HG02884 (cell line): ENCODE measurements around the gene FAF1.
"Not testable (repeated sequence)": the region's sequence is repeated elsewhere in the genome, so short reads cannot be mapped to it uniquely, and the experiment has no call there.

Experiments
- ATAC-seq: cut with Tn5 transposase; IDR thresholded peaks from one replicate; pipeline ENCODE4 v1.9.1; 2021; ENCODE audit warnings: mild to moderate bottlenecking, moderate library complexity; ENCODE audit not compliant: unreplicated experiment

The FAF1 gene

DNA sequence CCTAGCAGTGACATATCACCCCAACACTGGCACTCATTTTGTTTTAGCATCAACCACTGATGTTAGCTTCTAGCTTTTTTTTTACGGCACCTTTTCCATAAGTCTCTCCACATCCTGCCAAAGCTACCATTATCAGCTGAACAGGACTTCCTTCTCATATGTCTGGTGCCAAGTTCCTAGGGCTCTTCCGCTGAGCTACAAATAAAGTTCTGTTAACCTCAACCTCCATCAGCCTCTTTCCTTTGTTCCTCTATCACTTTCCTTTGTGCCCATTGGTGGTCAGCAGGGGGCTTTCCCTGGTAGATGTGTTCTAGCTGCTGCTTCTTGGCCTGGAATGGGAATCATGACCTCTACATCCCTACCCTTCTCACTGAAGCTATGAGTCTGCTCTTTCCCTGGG lies 163.8 kb downstream of the FAF1 start:
- ATAC-seq, result no peak

DNA sequence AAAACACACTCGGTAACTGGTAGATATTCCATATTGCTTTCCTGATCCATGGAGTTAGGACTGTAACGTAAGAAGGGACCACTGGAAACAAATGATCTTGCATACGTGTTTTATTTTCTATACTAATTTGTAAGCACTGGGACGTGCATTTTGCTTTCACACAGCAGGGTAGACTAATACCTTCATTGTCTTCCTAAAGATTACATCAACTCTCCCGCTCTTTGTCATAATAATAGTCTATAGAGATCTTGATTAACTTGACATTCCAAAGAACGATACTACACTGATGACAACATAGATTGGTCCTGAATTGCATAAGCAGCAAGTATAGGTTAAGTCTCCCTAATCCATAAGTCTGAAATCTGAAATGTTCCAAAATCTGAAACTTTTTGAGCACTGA lies 166.5 kb downstream of the FAF1 start:
- ATAC-seq, result no peak

DNA sequence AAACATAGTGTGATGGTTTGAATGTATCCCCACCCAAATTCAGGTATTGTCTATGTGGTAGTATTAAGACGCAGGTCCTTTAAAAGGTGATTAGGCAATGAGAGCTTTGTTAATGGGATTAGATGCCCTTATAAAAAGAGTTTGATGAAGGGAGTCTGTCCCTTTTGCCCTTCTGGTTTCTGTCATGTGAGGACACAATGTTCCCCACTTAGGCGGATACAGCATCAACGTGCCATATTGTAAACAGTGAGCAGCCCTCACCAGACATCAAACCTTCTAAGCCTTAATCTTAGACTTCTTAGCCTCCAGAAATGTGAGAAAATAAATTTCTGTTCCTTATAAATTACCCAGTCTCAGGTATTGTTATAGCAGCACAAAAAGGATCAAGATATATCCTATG lies 172.8 kb downstream of the FAF1 start:
- ATAC-seq, result no peak

DNA sequence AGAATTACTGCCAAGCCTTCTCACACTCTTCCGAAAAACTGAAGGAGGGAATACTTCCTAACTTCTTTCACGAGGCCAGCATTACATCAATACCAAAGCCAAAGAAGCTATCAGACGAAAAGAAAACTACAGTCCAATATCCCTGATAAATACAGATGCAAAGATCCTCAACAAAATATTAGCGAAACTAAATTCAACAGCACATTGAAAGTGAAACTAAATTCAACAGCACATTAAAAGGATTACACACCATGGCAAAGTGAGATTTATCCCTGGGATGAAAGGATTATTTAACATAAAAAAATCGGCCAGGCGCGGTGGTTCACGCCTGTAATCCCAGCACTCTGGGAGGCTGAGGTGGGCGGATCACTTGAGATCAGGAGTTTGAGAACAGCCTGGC lies 176.8 kb downstream of the FAF1 start:
- ATAC-seq, result no peak

DNA sequence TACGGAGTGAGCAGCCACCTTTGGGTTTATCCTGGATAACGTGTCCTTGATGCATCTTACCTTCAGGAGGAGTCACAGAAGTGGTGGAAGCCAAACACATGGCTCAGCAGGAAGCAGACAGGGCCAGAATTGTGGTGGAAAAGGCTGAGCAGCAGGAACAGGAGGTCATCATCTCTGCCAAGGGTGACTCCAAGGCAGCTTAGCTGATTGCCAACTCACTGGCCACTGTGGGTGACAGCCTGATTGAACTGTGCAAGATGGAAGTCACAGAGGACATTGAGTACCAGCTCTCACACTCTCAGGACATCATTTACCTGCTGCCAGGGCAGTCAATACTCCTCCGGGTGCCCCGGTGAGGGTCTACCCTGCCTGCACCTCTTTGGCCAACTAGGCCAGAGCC lies 179.3 kb downstream of the FAF1 start:
- no peak for ATAC-seq

DNA sequence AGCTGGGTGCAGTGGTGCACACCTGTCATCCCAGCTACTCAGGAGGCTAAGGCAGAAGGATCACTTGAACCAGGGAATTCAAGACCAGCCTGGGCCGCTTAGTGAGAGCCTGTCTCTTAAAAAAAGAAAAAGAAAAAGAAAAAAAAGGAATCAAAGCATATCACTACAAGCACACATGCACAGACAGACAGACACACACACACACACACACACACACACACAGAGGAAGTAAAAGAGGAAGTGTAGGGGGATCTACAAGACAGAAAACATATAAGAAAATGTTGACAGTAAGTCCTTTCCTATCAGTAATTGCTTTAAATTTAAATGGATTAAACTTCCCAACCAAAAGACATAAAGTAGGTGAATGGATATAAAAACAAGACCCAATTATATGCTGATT lies 180.3 kb downstream of the FAF1 start:
- ATAC-seq, result no peak

DNA sequence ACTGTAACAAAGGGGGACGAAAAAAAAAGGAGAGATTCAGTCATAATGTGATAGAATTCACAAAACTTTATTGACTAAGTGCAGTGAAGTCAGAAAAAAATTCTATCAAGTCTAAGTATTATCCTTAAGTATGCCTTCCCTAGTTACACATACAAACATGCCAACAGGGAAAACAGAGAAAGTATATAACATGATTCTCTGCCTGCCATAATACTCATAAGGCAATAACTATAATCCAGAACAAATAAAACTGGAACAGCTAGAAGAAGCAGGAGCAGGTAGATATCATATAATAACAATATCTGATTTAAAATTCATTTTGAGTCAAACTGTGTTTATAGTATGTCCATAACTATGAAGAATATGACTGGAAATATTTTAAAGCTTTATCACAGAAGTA lies 184.3 kb downstream of the FAF1 start:
- ATAC-seq, result no peak

DNA sequence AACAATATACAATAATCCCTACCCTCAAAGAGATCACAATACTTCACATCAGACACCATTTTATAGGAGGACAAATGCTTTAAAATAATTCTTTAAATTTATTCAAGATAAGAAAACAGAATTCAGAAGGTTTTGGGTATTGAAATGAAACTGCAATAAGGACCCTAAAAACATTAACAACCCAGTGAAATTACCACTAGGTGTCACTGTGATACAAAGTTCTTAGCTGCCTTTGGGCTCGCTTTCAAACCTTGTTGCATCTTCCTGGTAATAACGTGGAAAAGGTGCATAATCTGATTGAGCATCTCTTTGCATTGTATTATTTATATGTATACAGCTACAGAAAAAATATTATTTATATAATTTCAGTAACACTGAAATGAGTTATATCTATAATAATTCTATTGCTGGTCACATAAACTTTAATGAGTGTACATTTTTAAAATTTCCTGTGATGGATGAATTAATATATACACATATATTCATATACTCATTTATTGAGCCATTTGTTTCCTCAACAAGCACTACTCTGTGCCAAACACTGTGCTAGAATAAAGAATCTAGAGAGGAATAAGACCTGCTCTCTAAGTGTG lies 185.2 kb downstream of the FAF1 start:
- no peak for ATAC-seq

DNA sequence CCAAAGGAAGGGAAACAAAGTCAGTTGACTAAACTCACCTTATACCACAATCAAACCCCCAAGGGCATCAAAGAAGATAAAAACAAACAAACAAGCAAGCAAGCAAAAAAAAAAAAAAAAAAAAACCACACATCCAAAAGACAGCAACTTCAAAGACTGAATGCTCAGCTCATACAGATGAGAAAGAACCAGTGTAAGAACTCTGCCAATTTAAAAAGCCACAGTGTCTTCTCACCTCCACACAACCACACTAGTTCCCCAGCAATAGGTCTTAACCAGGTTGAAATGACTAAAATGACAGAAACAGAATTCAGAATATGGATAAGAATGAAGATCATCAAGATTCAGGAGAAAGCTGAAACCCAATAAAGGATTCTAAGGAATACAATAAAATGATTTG lies 193.4 kb downstream of the FAF1 start:
- no peak for ATAC-seq

DNA sequence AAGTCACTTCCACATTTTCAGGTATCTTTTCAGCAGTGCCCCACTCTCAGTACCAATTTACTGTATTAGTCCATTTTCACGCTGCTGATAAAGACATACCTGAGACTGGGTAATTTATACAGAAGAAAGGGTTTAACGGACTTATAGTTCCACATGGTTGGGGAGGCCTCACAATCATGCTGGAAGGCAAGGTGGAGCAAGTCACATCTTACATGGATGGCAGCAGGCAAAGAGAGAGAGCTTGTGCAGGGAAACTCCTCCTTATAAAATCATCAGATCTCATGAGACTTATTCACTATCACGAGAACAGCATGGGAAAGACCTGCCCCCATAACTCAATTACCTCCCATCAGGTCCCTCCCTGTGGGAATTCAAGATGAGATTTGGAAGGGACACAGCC lies 203.5 kb downstream of the FAF1 start:
- not testable (repeated sequence) for ATAC-seq

DNA sequence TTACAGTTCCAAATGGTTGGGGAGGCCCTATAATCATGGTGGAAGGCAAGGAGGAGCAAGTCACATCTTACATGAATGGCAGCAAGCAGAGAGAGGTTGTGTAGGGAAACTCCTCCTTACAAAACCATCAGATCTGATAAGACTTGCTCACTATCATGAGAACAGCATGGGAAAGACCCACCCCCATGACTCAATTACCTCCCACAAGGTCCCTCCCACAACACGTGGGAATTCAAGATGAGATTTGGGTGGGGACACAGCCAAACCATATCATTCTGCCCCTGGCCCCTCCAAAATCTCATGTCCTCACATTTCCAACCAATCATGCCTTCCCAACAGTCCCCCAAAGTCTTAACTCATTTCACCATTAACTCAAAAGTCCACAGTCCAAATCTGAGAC lies 205.3 kb downstream of the FAF1 start:
- not testable (repeated sequence) for ATAC-seq

DNA sequence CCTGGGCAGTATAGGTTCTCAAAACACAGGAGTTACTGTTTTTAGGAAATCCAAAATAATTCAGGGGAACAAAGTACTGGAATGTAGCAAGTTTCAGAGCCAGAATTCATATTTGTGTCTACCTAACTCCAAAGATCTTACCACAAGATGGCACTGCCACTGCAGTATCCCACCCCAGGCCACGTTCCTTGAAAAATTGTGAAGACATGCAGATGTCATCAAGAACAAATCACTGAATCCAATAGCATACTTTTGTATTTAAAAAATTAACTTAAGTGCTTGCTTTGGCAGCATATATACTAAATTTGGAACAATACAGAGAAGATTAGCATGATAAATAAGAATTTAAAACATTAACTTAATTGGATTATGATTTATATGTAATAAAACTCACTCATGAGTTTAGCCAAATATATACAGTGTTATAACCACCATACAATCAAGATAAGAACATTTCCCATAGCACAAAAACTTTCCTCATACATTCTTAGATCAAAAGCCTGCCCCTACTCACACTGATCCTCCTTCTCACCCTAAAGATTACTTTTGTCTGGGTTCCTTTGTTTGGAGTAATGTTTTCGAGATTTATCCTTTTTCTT lies 209.9 kb downstream of the FAF1 start:
- no peak for ATAC-seq

DNA sequence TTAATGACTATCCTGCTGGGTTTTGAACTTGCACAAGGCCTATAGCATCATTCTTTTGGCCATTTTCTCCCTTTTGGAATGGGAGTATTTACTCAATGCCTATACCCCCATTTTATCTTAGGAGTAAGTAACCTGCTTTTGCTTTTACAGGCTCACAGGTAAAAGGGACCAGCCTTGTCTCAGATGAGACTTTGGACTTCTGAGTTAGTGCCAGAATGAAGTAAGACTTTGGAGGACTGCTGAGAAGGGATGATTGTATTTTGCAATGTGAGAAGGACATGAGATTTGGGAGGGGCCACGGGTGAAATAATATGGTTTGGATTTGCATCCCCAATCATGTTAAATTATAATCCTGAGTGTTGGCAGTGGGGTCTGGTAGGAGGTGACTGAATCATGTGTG lies 212.7 kb downstream of the FAF1 start:
- no peak for ATAC-seq

DNA sequence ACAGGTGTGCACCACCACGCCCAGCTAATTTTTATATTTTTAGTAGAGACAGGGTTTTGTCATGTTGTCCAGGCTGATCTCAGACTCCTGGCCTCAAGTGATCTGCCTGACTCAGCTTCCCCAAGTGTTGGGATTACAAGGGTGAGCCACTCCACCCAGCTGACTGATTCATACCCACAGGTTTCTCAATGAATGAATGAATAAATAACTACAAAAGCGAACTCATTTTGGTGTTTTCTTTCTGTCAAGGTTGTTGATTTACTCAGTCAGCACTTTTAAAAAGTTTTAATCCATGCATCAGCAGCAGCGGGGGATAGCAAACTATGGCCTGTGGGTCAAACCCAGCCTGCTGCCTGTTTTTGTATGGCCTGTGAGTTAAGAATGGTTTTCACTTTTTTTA lies 217.5 kb downstream of the FAF1 start:
- no peak for ATAC-seq

DNA sequence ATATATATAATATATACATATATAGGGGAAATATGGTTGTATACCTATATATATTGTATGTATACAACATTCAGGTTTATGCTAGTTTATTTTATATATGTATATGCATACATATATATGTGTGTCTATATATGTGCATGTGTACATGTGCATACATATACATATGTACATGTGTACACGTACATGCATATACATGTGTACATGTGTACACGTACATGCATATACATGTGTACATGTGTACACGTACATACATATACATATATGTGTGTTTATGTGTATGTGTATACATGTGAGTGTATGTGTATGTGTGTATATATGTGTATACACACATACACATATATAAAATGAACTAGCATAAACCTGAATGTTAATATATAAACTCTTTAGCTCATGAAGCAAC lies 220.9 kb downstream of the FAF1 start:
- ATAC-seq, result no peak

DNA sequence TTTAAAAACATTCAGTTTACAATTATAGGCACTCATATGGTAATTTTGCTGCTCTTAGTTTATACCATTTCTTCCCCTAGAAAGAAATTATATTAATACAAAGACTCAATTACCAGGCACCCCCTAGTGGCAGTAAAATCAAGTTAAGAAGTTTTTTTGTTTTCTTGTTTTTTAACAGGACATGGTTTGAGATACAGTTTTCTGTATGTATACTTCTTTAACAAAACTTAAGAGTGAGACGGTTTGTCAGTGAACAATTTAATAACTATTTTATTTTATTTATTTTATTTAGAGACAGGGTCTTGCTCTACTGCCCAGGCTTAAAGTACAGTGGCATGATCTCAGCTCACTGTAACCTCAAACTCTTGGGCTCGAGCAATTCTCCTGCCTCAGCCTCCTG lies 224.6 kb downstream of the FAF1 start:
- ATAC-seq, result no peak

DNA sequence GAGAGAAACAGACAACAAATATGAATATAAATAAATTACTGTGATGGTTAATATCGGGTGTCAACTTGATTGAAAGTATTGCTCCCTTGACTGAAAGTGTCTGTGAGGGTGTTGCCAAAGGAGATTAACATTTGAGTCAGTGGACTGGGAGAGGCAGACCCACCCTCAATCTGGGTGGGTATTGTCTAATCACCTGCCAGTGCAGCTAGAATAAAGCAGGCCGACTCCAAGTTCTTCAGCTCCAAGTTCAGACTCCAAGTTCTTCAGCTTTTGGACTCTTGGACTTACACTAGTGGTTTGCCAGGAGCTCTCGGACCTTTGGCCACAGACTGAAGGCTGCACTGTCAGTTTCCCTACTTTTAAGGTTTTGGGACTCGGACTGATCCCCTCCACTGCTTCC lies 232.5 kb downstream of the FAF1 start:
- ATAC-seq, result not testable (repeated sequence)

DNA sequence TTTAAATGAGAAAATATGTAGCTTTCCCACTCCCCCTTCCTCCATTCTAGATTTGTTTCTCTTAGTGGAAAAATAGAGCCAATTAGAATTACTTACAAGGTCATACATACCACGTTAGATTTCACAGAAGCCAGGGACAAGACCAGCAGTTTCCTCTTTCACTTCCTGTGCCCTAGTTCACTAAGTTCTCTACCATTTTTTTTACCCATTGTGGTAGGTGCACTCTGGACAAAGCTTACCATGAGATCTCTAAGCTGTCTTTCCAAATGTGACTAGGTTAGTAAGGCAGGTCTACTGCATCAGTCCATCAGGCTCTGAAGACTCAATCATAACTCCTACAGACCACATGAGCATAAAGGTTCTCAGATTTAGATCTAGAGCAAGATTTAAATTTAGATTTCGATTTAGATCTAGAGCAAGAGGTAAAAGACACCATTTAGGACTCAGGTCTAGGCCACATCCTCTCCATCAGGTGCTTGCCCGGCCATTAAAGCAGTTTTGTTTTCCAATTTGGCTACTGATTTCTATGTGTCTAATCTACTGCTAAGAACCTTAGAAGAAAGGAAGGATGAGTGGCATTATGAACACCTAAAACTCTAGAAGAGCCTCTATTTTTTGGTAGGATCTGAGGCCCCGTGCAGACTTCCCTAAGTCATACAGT lies 235.3 kb downstream of the FAF1 start:
- peak; percentile 69 for ATAC-seq

DNA sequence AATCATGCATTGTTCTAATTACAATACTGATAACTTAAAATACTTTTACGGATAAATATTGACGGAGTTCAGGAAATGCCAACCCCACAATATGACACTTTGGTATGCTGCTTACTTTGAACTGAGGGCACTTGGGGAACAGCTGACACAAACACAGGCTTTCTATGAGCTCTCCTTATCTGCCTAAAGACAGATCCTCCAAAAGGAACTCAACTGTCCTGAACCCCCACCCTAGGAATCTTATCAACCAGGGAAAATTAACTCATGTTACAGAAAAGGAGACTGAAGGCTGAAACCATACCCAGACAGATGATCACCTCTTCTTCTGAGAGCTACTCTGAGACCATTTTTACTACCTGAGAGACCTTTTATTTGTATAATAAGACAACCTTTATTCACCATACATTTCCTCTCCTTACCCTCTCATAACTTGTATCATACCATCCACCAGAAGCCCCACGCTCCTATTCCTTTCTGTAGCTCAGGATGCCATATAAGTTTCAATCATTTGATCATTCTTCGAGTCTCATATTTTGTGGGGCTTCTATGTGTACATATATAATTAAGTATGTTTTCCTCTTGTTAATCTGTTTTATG lies 239.5 kb downstream of the FAF1 start:
- no peak for ATAC-seq

DNA sequence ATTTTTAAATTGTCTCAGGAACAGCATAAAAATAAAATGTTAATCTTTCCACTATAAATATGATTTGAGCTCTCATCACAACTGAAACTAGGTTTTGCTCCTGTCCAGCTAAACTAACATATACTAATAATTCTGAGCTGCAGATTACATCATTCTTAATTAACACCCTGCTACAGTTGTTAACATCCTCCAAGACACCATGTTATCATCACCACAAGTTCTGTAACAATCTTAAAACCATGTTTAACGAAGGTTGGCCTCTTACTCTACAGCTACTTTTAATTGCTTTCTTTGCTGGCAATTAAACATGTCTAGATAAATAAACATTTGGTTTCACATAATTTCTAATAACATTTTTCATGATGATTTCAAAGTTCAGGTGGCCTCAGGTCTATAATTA lies 240.9 kb downstream of the FAF1 start:
- no peak for ATAC-seq

DNA sequence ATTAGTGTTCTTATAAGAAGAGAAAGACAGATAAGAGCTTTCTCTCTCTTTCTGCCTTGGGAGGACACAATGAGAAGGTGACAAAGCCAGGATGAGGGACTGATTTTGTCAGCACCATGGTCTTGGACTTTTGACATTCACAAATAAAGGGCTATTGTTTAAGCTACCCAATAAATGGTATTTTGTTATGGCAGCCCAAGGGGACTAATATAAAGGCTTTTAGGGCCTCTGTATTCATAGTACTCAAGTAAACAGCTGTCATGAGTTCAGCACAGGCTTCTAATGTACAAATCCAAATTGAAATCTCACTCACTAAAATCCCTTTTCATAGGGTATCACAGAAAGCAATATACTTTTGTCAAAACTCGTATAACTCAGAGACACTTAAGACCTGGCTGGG lies 242.7 kb downstream of the FAF1 start:
- ATAC-seq, result no peak

DNA sequence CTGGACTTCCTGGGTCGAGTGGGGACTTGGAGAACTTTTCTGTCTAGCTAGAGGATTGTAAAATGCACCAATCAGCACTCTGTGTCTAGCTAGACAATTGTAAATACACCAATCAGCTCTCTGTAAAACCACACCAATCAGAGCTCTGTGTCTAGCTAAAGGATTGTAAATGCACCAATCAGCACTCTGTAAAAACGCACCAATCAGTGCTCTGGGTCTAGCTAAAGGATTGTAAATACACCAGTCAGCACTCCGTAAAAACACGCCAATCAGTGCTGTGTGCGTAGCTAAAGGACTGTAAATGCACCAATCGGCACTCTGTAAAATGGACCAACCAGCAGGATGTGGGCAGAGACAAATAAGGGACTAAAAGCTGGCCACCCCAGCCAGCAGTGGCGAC lies 243.6 kb downstream of the FAF1 start:
- not testable (repeated sequence) for ATAC-seq
